ENCODE measurements around the gene TRAF6. TPM values are rescaled to one million over a fixed set of nuclear protein-coding genes. Genes with fewer than 3 reads are reported as not detected.

The TRAF6 gene
- total and polyA plus RNA-seq, 4 donors, result 2.4 to 7.8 (median 5.3) TPM

- TF ChIP-seq ZBTB33 (IDR thresholded peaks at IDR 0.05) (no peak), TAF1 (conservative IDR thresholded peaks at IDR 0.05) (no peak), NR2F2 (IDR thresholded peaks at IDR 0.05) (no peak)
Observed at GRCh38 chr11:36453678-36454077, 56.4 kb downstream of the TRAF6 start (continued).

GRCh38 chr11:36452961-36453360 is 57.1 kb downstream of the TRAF6 start:
- no peak overlapping the region for H3K4me3 ChIP-seq (ENCODE audit: low read depth in 1 of 3, low read length in 3 of 3)
- H3K27ac ChIP-seq (ENCODE audit: low read depth in 1 of 2, low read length in 2 of 2), result no peak overlapping the region
- H3K36me3 ChIP-seq (ENCODE audit: control insufficient read depth in 4 of 4, insufficient read depth in 3 of 4, low read depth in 1 of 4, low read length in 3 of 4), result no peaks in the 10 kb centered on the region
- H3K27me3 ChIP-seq (ENCODE audit: control insufficient read depth in 4 of 4, insufficient read depth in 4 of 4, low read length in 3 of 4), result no peaks in the 10 kb centered on the region
- WGBS, result 21% methylated on average over 1 of the region's 1 CpG
- no peaks in the 10 kb centered on the region for H3K9me3 ChIP-seq (ENCODE audit: control insufficient read depth in 4 of 4, low read length in 3 of 4)
- peaks cover 0 to 6% (median 2%) of the 10 kb centered on the region in 4 donors for H3K4me1 ChIP-seq (ENCODE audit: control insufficient read depth in 4 of 4, insufficient read depth in 4 of 4, low read length in 3 of 4)
- no peak overlapping the region for H3K9ac ChIP-seq (ENCODE audit: low read depth in 1 of 2, low read length in 2 of 2)
- no peak for DNase-seq (ENCODE audit: low spot score)
- no peak for TF ChIP-seq YY1 (IDR thresholded peaks at IDR 0.05)

- Histone ChIP-seq H3K4me3 (ENCODE audit: low read depth in 1 of 3, low read length in 3 of 3) (no peak overlapping the region), H3K27me3 (ENCODE audit: control insufficient read depth in 4 of 4, insufficient read depth in 4 of 4, low read length in 3 of 4) (no peaks in the 10 kb centered on the region), H3K36me3 (ENCODE audit: control insufficient read depth in 4 of 4, insufficient read depth in 3 of 4, low read depth in 1 of 4, low read length in 3 of 4) (no peaks in the 10 kb centered on the region), H3K9me3 (ENCODE audit: control insufficient read depth in 4 of 4, low read length in 3 of 4) (no peaks in the 10 kb centered on the region), H3K9ac (ENCODE audit: low read depth in 1 of 2, low read length in 2 of 2) (no peak overlapping the region), H3K27ac (ENCODE audit: low read depth in 1 of 2, low read length in 2 of 2) (no peak overlapping the region), H3K4me1 (ENCODE audit: control insufficient read depth in 4 of 4, insufficient read depth in 4 of 4, low read length in 3 of 4) (peaks cover 0 to 6% (median 2%) of the 10 kb centered on the region in 4 donors)
- DNase-seq (ENCODE audit: low spot score), result peak; percentile 27
- WGBS, result 81% methylated on average over 5 of the region's 5 CpGs
- TF ChIP-seq HNF4G (IDR thresholded peaks at IDR 0.05) (no peak), NR2F2 (IDR thresholded peaks at IDR 0.05) (no peak), EGR1 (IDR thresholded peaks at IDR 0.05; ENCODE audit: low read depth in 2 of 2) (no peak), GABPA (IDR thresholded peaks at IDR 0.05 in 1 of 2, conservative IDR thresholded peaks at IDR 0.05 in 1 of 2) (no peak), SP1 (IDR thresholded peaks at IDR 0.05) (no peak), JUND (IDR thresholded peaks at IDR 0.05) (no peak), RAD21 (IDR thresholded peaks at IDR 0.05) (no peak), REST (IDR thresholded peaks at IDR 0.05) (no peak), HNF4A (conservative IDR thresholded peaks at IDR 0.05) (no peak), MAX (IDR thresholded peaks at IDR 0.05) (no peak), CTCF (IDR thresholded peaks at IDR 0.05; ENCODE audit: low read depth, low read length, missing input control) (no peak), ZBTB33 (IDR thresholded peaks at IDR 0.05) (no peak), FOXA2 (IDR thresholded peaks at IDR 0.05) (no peak)
Observed at GRCh38 chr11:36452236-36452940, 57.7 kb downstream of the TRAF6 start.
